ENCODE data around the gene TIMM21. TPM values are rescaled to one million over a fixed set of nuclear protein-coding genes. Genes with fewer than 3 reads are reported as not detected.

TIMM21 gene
- total RNA-seq, 3 donors from 2014 or later (not counting 1 experiment from before 2014, with no cell fraction given): 13.1 to 17.3 (median 16.1) TPM

- H3K4me3 ChIP-seq (ENCODE audit: low read length): no peak overlapping the region
- no peaks in the 10 kb centered on the region for H3K9me3 ChIP-seq (ENCODE audit: control insufficient read depth, insufficient read depth, low read length)
- no peak overlapping the region for H3K27ac ChIP-seq (ENCODE audit: low read length)
- H3K36me3 ChIP-seq (ENCODE audit: control insufficient read depth, insufficient read depth, low read length): no peaks in the 10 kb centered on the region
- WGBS (ENCODE audit: insufficient coverage): 0% methylated on average over 6 of the region's 9 CpGs
- peak; percentile 93 for TF ChIP-seq CTCF (IDR thresholded peaks at IDR 0.05)
- Mint-ChIP-seq H3K36me3 (no peaks in the 10 kb centered on the region), H3K4me3 (peak overlapping the region; percentile 79), H3K27me3 (ENCODE audit: low read depth in 2 of 2) (peaks cover 0 to 3% of the 10 kb centered on the region in 2 donors), H3K27ac (peak overlapping the region; percentile 12 to 52), H3K9me3 (no peaks in the 10 kb centered on the region), H3K4me1 (peaks cover 6 to 8% of the 10 kb centered on the region in 2 donors)
- DNase-seq (peak in 1 of 2 donors; percentile 87), ATAC-seq (peak; percentile 82 to 98 (median 97))
- H3K4me1 ChIP-seq (ENCODE audit: control insufficient read depth, insufficient read depth, low read length): no peaks in the 10 kb centered on the region
- H3K27me3 ChIP-seq (ENCODE audit: control insufficient read depth, insufficient read depth, low read length): no peaks in the 10 kb centered on the region
- intact Hi-C loops (cut with micrococcal nuclease): loop anchor here (1.0 kb wide), 3 partner anchors 146 to 356 kb away; no protein-coding TSS in a partner anchor
Measured at GRCh38 chr18:74196220-74197119, 48.1 kb downstream of the TIMM21 start.

GRCh38 chr18:74197705-74198341 is 49.5 kb downstream of the TIMM21 start:
- DNase-seq: no peak
- no peaks in the 10 kb centered on the region for H3K4me1 ChIP-seq (ENCODE audit: control insufficient read depth, insufficient read depth, low read length)
- no peak overlapping the region for H3K27ac ChIP-seq (ENCODE audit: low read length)
- TF ChIP-seq CTCF (IDR thresholded peaks at IDR 0.05): no peak
- no peaks in the 10 kb centered on the region for H3K9me3 ChIP-seq (ENCODE audit: control insufficient read depth, insufficient read depth, low read length)
- 91% methylated on average over 11 of the region's 11 CpGs for WGBS (ENCODE audit: insufficient coverage)
- no peaks in the 10 kb centered on the region for H3K27me3 ChIP-seq (ENCODE audit: control insufficient read depth, insufficient read depth, low read length)
- H3K27ac Mint-ChIP-seq: no peak overlapping the region
- no peak overlapping the region for H3K4me3 ChIP-seq (ENCODE audit: low read length)
- no peaks in the 10 kb centered on the region for H3K36me3 Mint-ChIP-seq
- peaks cover 6 to 8% of the 10 kb centered on the region in 2 donors for H3K4me1 Mint-ChIP-seq
- intact Hi-C loops (cut with micrococcal nuclease): no loop called here
- H3K27me3 Mint-ChIP-seq (ENCODE audit: low read depth in 2 of 2): peaks cover 0 to 3% of the 10 kb centered on the region in 2 donors
- no peak for ATAC-seq
- H3K36me3 ChIP-seq (ENCODE audit: control insufficient read depth, insufficient read depth, low read length): no peaks in the 10 kb centered on the region
- H3K9me3 Mint-ChIP-seq: no peaks in the 10 kb centered on the region
- no peak overlapping the region for H3K4me3 Mint-ChIP-seq

- no peak for TF ChIP-seq CTCF (IDR thresholded peaks at IDR 0.05)
- DNase-seq (no peak), ATAC-seq (no peak)
- H3K27ac Mint-ChIP-seq: no peak overlapping the region
- WGBS (ENCODE audit: insufficient coverage): 82% methylated on average over 3 of the region's 3 CpGs
- H3K4me3 Mint-ChIP-seq: no peak overlapping the region
- H3K27me3 Mint-ChIP-seq (ENCODE audit: low read depth in 2 of 2): peaks cover 0 to 3% of the 10 kb centered on the region in 2 donors
- no peaks in the 10 kb centered on the region for H3K36me3 ChIP-seq (ENCODE audit: control insufficient read depth, insufficient read depth, low read length)
- no peaks in the 10 kb centered on the region for H3K4me1 ChIP-seq (ENCODE audit: control insufficient read depth, insufficient read depth, low read length)
- H3K4me1 Mint-ChIP-seq: peaks cover 6 to 8% of the 10 kb centered on the region in 2 donors
- H3K36me3 Mint-ChIP-seq: no peaks in the 10 kb centered on the region
- intact Hi-C loops (cut with micrococcal nuclease): no loop called here
- no peak overlapping the region for H3K27ac ChIP-seq (ENCODE audit: low read length)
- no peaks in the 10 kb centered on the region for H3K27me3 ChIP-seq (ENCODE audit: control insufficient read depth, insufficient read depth, low read length)
- H3K9me3 ChIP-seq (ENCODE audit: control insufficient read depth, insufficient read depth, low read length): no peaks in the 10 kb centered on the region
- H3K4me3 ChIP-seq (ENCODE audit: low read length): no peak overlapping the region
- H3K9me3 Mint-ChIP-seq: no peaks in the 10 kb centered on the region
Measured at GRCh38 chr18:74198453-74198852, 50.1 kb downstream of the TIMM21 start.

All from natural killer cell (primary cell).